Spleen (tissue), 11 donors: Measurements from ENCODE around the gene OR4S1. TPM values are rescaled to one million over a fixed set of nuclear protein-coding genes. Genes with fewer than 3 reads are reported as not detected.
"Not testable (repeated sequence)": the region's sequence is repeated elsewhere in the genome, so short reads cannot be mapped to it uniquely, and the experiment has no call there.

Experiments used
- DNase-seq: peaks from one replicate; pipeline ENCODE4 v3.0.0-alpha.2; 2020
- H3K27ac ChIP-seq, 8 donors: fragments of 200-600 bp; sonication (generic) in 7 of 8; 1 replicate in 4 of 8; 2 replicates in 4 of 8; pipeline versions ENCODE4 v1.5.0 to v1.8.0; 2016 to 2021; ENCODE audit warnings: inconsistent platforms in 4 of 8, mild to moderate bottlenecking in 4 of 8, moderate library complexity in 1 of 8
- H3K27me3 ChIP-seq, 7 donors: fragments of 200-600 bp; sonication (generic) in 6 of 7; replicated peaks in 1 of 7; 1 replicate in 4 of 7; 2 replicates in 3 of 7; pipeline versions ENCODE4 v1.5.0 to v1.8.0; 2016 to 2021; ENCODE audit warnings: inconsistent platforms in 3 of 7, mild to moderate bottlenecking in 1 of 7
- H3K36me3 ChIP-seq, 6 donors: fragments of 200-600 bp; sonication (generic) in 5 of 6; 1 replicate in 4 of 6; 2 replicates in 2 of 6; pipeline versions ENCODE4 v1.5.0 to v1.8.0; 2016 to 2021; ENCODE audit warnings: inconsistent platforms in 2 of 6
- H3K4me1 ChIP-seq, 6 donors: fragments of 200-600 bp; sonication (generic) in 5 of 6; 1 replicate in 3 of 6; 2 replicates in 3 of 6; pipeline versions ENCODE4 v1.5.0 to v1.8.0; 2016 to 2021; ENCODE audit warnings: inconsistent platforms in 3 of 6
- H3K4me3 ChIP-seq, 8 donors: fragments of 200-600 bp; sonication (generic) in 7 of 8; 1 replicate in 4 of 8; 2 replicates in 4 of 8; pipeline versions ENCODE4 v1.5.0 to v1.8.0; 2016 to 2021; ENCODE audit warnings: inconsistent platforms in 4 of 8, mild to moderate bottlenecking in 4 of 8, moderate library complexity in 2 of 8
- H3K9me3 ChIP-seq, 8 donors: fragments of 200-600 bp; sonication (generic) in 7 of 8; 1 replicate in 4 of 8; 2 replicates in 4 of 8; pipeline versions ENCODE4 v1.5.0 to v1.8.0; 2016 to 2021; ENCODE audit warnings: inconsistent platforms in 4 of 8
- CTCF ChIP-seq, 11 experiments: fragments of 200-600 bp in 7 of 11; fragments of 450-650 bp in 4 of 11; sonication (generic) in 4 of 11; IDR thresholded peaks in 8 of 11; conservative IDR thresholded peaks in 3 of 11; 1 replicate in 7 of 11; 2 replicates in 4 of 11; pipeline versions ENCODE4 v1.4.0 to v1.8.0; 2016 to 2021; ENCODE audit warnings: antibody characterized with exemption in 11 of 11, inconsistent platforms in 4 of 11, mild to moderate bottlenecking in 1 of 11
- POLR2A ChIP-seq, 3 donors: fragments of 450-650 bp; IDR thresholded peaks; one replicate each; pipeline ENCODE4 v1.5.1; 2017; ENCODE audit warnings: antibody characterized with exemption in 3 of 3, mild to moderate bottlenecking in 1 of 3
- POLR2AphosphoS5 ChIP-seq, 3 donors: sonication (generic); formaldehyde crosslinking; IDR thresholded peaks; one replicate each; pipeline ENCODE4 v1.5.1; 2017; ENCODE audit warnings: antibody characterized with exemption in 3 of 3
- WGBS, 5 donors: extraction: QIAGEN DNeasy Blood & Tissue Kit in 3 of 5; methylation state at CpG; one replicate each; pipeline versions ENCODE4 v1.1.5 to v1.1.7; 2013 to 2018; 5-methylcytosine and 5-hydroxymethylcytosine counted together
- intact Hi-C: fragments of 100-400 bp; cut with DNase I; formaldehyde crosslinking; loops from one replicate; pipeline ENCODE4 v1.15.0; 2023; ENCODE audit warnings: low total_unique reads
- polyA plus RNA-seq, 3 donors: library from polyadenylated mRNA; stranded (reverse); fragments of 200-250 nt; gene quantifications; one replicate each; pipeline ENCODE4 v1.2.1, GENCODE V29; 2013
- total RNA-seq, 7 donors: library from RNA; depleted of rRNA in 3 of 7; stranded (reverse); fragments of >200 nt in 3 of 7; fragmentation: NEBNext Ultra II Directional in 4 of 7; extraction: Animal tissue kit (Norgen Biotek cat#: 25700) in 4 of 7; gene quantifications; one replicate each; pipeline versions ENCODE4 v1.1.0 to v1.2.1, GENCODE V29; 2016 to 2021
- donor health status: healthy with polysubstance abuse.
- donor health status: DM: no; HTN: no; CAD: no; lungs with moderate emphysema.
- donor health status: DM: no; HTN: no; CAD: no.
- donor health status: Bipolar disorder and iron deficiency.
- donor health status: healthy.
- donor health status: DM: no; HTN: no; CAD: no.
- donor health status: DM: yes; HTN: yes; CAD: no.

The OR4S1 gene
- total and polyA plus RNA-seq, 10 donors = not detected

- WGBS, 5 donors = 20 to 47% (median 32%) methylated on average over 1 of the region's 1 CpG
These were observed 33.4 kb upstream of the OR4S1 start for GRCh38 chr11:48272606-48273005.

GRCh38 chr11:48307760-48308386, 1.9 kb downstream of the OR4S1 start:
- 19 to 28% (median 26%) methylated on average over 5 of the region's 5 CpGs for WGBS, 5 donors
- Histone ChIP-seq H3K27me3 (peaks cover 0 to 8% (median 0%) of the 10 kb centered on the region in 7 donors), H3K4me1 (peaks cover 0 to 4% (median 0%) of the 10 kb centered on the region in 6 donors), H3K9me3 (peaks cover 0 to 6% (median 0%) of the 10 kb centered on the region in 8 donors), H3K27ac (no peak overlapping the region), H3K36me3 (no peaks in the 10 kb centered on the region), H3K4me3 (no peak overlapping the region)
- DNase-seq = no peak
- TF ChIP-seq POLR2AphosphoS5 (IDR thresholded peaks at IDR 0.05) (no peak), CTCF (IDR thresholded peaks at IDR 0.05 in 8 of 11, conservative IDR thresholded peaks at IDR 0.05 in 3 of 11) (peak; percentile 33 to 91 (median 77))
- intact Hi-C loops = no loop called here

More at GRCh38 chr11:48272606-48273005, 33.4 kb upstream of the OR4S1 start:
- DNase-seq = no peak
- Histone ChIP-seq H3K9me3 (no peaks in the 10 kb centered on the region), H3K27ac (no peak overlapping the region), H3K36me3 (no peaks in the 10 kb centered on the region), H3K4me3 (no peak overlapping the region), H3K27me3 (peaks cover 0 to 7% (median 0%) of the 10 kb centered on the region in 7 donors), H3K4me1 (no peaks in the 10 kb centered on the region)
- no peak for TF ChIP-seq POLR2AphosphoS5 (IDR thresholded peaks at IDR 0.05)
- no peak for TF ChIP-seq CTCF (IDR thresholded peaks at IDR 0.05 in 8 of 11, conservative IDR thresholded peaks at IDR 0.05 in 3 of 11)
- TF ChIP-seq POLR2A (IDR thresholded peaks at IDR 0.05) = no peak
- intact Hi-C loops = no loop called here

GRCh38 chr11:48313590-48313989, 7.6 kb downstream of the OR4S1 start:
- H3K36me3 ChIP-seq, H3K4me1 ChIP-seq, H3K4me3 ChIP-seq, intact Hi-C loops, DNase-seq, H3K27me3 ChIP-seq, H3K27ac ChIP-seq: not testable (repeated sequence)
- peaks cover 0 to 30% (median 5%) of the 10 kb centered on the region in 8 donors for H3K9me3 ChIP-seq
- WGBS, 5 donors = 34 to 85% (median 75%) methylated on average over 2 of the region's 2 CpGs

- H3K4me3 ChIP-seq, H3K27ac ChIP-seq, intact Hi-C loops, H3K4me1 ChIP-seq, H3K36me3 ChIP-seq, DNase-seq, H3K27me3 ChIP-seq: not testable (repeated sequence)
- peaks cover 0 to 14% (median 0%) of the 10 kb centered on the region in 8 donors for H3K9me3 ChIP-seq
- 48 to 76% (median 72%) methylated on average over 2 of the region's 2 CpGs for WGBS, 5 donors
These were observed 13.8 kb downstream of the OR4S1 start for GRCh38 chr11:48319813-48320212.

- intact Hi-C loops = not testable (repeated sequence)
These were observed 18.6 kb downstream of the OR4S1 start, which contains the start of gene OR4C3 for GRCh38 chr11:48324620-48325019. Gene OR4C3 (plus strand): TSS chr11:48324920. CDS start chr11:48325022, 102 bp downstream.

More at GRCh38 chr11:48324620-48325019, 18.6 kb downstream of the OR4S1 start, which contains the start of gene OR4C3:
- not testable (repeated sequence) for H3K4me3 ChIP-seq, H3K36me3 ChIP-seq, H3K27me3 ChIP-seq, H3K4me1 ChIP-seq, H3K27ac ChIP-seq, DNase-seq, H3K9me3 ChIP-seq
